ENCODE results near the gene TRIM26. TPM values are rescaled to one million over a fixed set of nuclear protein-coding genes. Genes with fewer than 3 reads are reported as not detected.

The TRIM26 gene
- total RNA-seq, 1 donor from 2014 or later = 52.9 TPM

- Mint-ChIP-seq H3K27ac (no peak overlapping the region), H3K9me3 (ENCODE audit: low read depth) (no peaks in the 10 kb centered on the region), H3K36me3 (ENCODE audit: insufficient read depth) (no peaks in the 10 kb centered on the region), H3K27me3 (peaks cover 64% of the 10 kb centered on the region), H3K4me3 (ENCODE audit: low read depth) (no peak overlapping the region), H3K4me1 (ENCODE audit: low read depth) (no peaks in the 10 kb centered on the region)
- DNase-seq (ENCODE audit: low spot score, unreplicated experiment) = no peak
- TF ChIP-seq CTCF (IDR thresholded peaks at IDR 0.05; ENCODE audit: unreplicated experiment) = no peak
These were observed 57.0 kb downstream of the TRIM26 start for GRCh38 chr6:30156262-30156599.

GRCh38 chr6:30155520-30156261, 57.5 kb downstream of the TRIM26 start:
- H3K36me3 Mint-ChIP-seq (ENCODE audit: insufficient read depth) = no peaks in the 10 kb centered on the region

GRCh38 chr6:30154709-30155519, 58.3 kb downstream of the TRIM26 start:
- Mint-ChIP-seq H3K27me3 (peaks cover 66% of the 10 kb centered on the region), H3K9me3 (ENCODE audit: low read depth) (no peaks in the 10 kb centered on the region), H3K4me3 (ENCODE audit: low read depth) (no peak overlapping the region), H3K27ac (no peak overlapping the region), H3K4me1 (ENCODE audit: low read depth) (no peaks in the 10 kb centered on the region), H3K36me3 (ENCODE audit: insufficient read depth) (no peaks in the 10 kb centered on the region)
- TF ChIP-seq CTCF (IDR thresholded peaks at IDR 0.05; ENCODE audit: unreplicated experiment) = no peak
- no peak for DNase-seq (ENCODE audit: low spot score, unreplicated experiment)

More at GRCh38 chr6:30155520-30156261, 57.5 kb downstream of the TRIM26 start:
- Mint-ChIP-seq H3K27ac (no peak overlapping the region), H3K9me3 (ENCODE audit: low read depth) (no peaks in the 10 kb centered on the region), H3K27me3 (peaks cover 64% of the 10 kb centered on the region), H3K4me3 (ENCODE audit: low read depth) (no peak overlapping the region), H3K4me1 (ENCODE audit: low read depth) (no peaks in the 10 kb centered on the region)
- no peak for DNase-seq (ENCODE audit: low spot score, unreplicated experiment)
- TF ChIP-seq CTCF (IDR thresholded peaks at IDR 0.05; ENCODE audit: unreplicated experiment) = no peak

- H3K27me3 Mint-ChIP-seq = peaks cover 58% of the 10 kb centered on the region
- no peaks in the 10 kb centered on the region for H3K4me1 Mint-ChIP-seq (ENCODE audit: low read depth)
- no peak overlapping the region for H3K4me3 Mint-ChIP-seq (ENCODE audit: low read depth)
- H3K36me3 Mint-ChIP-seq (ENCODE audit: insufficient read depth) = no peaks in the 10 kb centered on the region
- no peaks in the 10 kb centered on the region for H3K9me3 Mint-ChIP-seq (ENCODE audit: low read depth)
- no peak for TF ChIP-seq CTCF (IDR thresholded peaks at IDR 0.05; ENCODE audit: unreplicated experiment)
- DNase-seq (ENCODE audit: low spot score, unreplicated experiment) = no peak
- H3K27ac Mint-ChIP-seq = no peak overlapping the region
These were observed 59.1 kb downstream of the TRIM26 start for GRCh38 chr6:30154061-30154460.

GRCh38 chr6:30152910-30153610, 60.1 kb downstream of the TRIM26 start:
- no peak for TF ChIP-seq CTCF (IDR thresholded peaks at IDR 0.05; ENCODE audit: unreplicated experiment)
- Mint-ChIP-seq H3K4me1 (ENCODE audit: low read depth) (no peaks in the 10 kb centered on the region), H3K4me3 (ENCODE audit: low read depth) (no peak overlapping the region), H3K27me3 (peaks cover 51% of the 10 kb centered on the region), H3K9me3 (ENCODE audit: low read depth) (no peaks in the 10 kb centered on the region), H3K27ac (no peak overlapping the region), H3K36me3 (ENCODE audit: insufficient read depth) (no peaks in the 10 kb centered on the region)
- DNase-seq (ENCODE audit: low spot score, unreplicated experiment) = no peak
